ENCODE measurements around the gene DIDO1. TPM values are rescaled to one million over a fixed set of nuclear protein-coding genes. Genes with fewer than 3 reads are reported as not detected.

Gene DIDO1
- total RNA-seq, 4 donors from 2014 or later = 49.5 to 75.8 (median 66.5) TPM

- WGBS, 2 donors (ENCODE audit: low coverage in 1 of 2) = 74 to 90% methylated on average over 4 to 6 of the region's 23 CpGs
- H3K36me3 ChIP-seq = peaks cover 0 to 65% of the 10 kb centered on the region in 2 donors
- H3K4me1 ChIP-seq = peaks cover 0 to 17% (median 0%) of the 10 kb centered on the region in 3 donors
- H3K9me3 ChIP-seq = no peaks in the 10 kb centered on the region
- no peak overlapping the region for H3K27ac ChIP-seq
- no peaks in the 10 kb centered on the region for H3K27me3 ChIP-seq
- no peak for TF ChIP-seq CTCF (IDR thresholded peaks at IDR 0.05)
- no peak for TF ChIP-seq POLR2AphosphoS5 (IDR thresholded peaks at IDR 0.05)
- TF ChIP-seq POLR2A (IDR thresholded peaks at IDR 0.05) = no peak
- TF ChIP-seq EP300 (IDR thresholded peaks at IDR 0.05) = no peak
- H3K4me3 ChIP-seq = no peak overlapping the region
- no peak for ATAC-seq
These were observed 40.2 kb downstream of the DIDO1 start for GRCh38 chr20:62885896-62886708.

GRCh38 chr20:62885046-62885895 is 41.0 kb downstream of the DIDO1 start:
- no peak overlapping the region for H3K27ac ChIP-seq
- 78 to 82% methylated on average over 11 to 14 of the region's 20 CpGs for WGBS, 2 donors (ENCODE audit: low coverage in 1 of 2)
- H3K4me3 ChIP-seq = no peak overlapping the region
- H3K9me3 ChIP-seq = no peaks in the 10 kb centered on the region
- TF ChIP-seq EP300 (IDR thresholded peaks at IDR 0.05) = no peak
- no peak for TF ChIP-seq POLR2AphosphoS5 (IDR thresholded peaks at IDR 0.05)
- no peak for TF ChIP-seq CTCF (IDR thresholded peaks at IDR 0.05)
- no peak for TF ChIP-seq POLR2A (IDR thresholded peaks at IDR 0.05)
- peaks cover 0 to 65% of the 10 kb centered on the region in 2 donors for H3K36me3 ChIP-seq
- H3K4me1 ChIP-seq = peaks cover 0 to 17% (median 0%) of the 10 kb centered on the region in 3 donors
- no peaks in the 10 kb centered on the region for H3K27me3 ChIP-seq
- no peak for ATAC-seq

- Histone ChIP-seq H3K36me3 (peaks cover 0 to 65% of the 10 kb centered on the region in 2 donors), H3K9me3 (no peaks in the 10 kb centered on the region), H3K4me1 (peaks cover 0 to 17% (median 0%) of the 10 kb centered on the region in 3 donors), H3K4me3 (no peak overlapping the region), H3K27me3 (no peaks in the 10 kb centered on the region), H3K27ac (no peak overlapping the region)
- TF ChIP-seq CTCF (IDR thresholded peaks at IDR 0.05) (no peak), POLR2AphosphoS5 (IDR thresholded peaks at IDR 0.05) (no peak), EP300 (IDR thresholded peaks at IDR 0.05) (no peak), POLR2A (IDR thresholded peaks at IDR 0.05) (no peak)
- 40 to 70% methylated on average over 4 to 5 of the region's 8 CpGs for WGBS, 2 donors (ENCODE audit: low coverage in 1 of 2)
- no peak for ATAC-seq
These were observed 41.7 kb downstream of the DIDO1 start for GRCh38 chr20:62884556-62884955.

- H3K9me3 ChIP-seq = no peaks in the 10 kb centered on the region
- H3K4me1 ChIP-seq = peaks cover 0 to 13% (median under 1%) of the 10 kb centered on the region in 3 donors
- ATAC-seq = no peak
- peaks cover 0 to 53% of the 10 kb centered on the region in 2 donors for H3K36me3 ChIP-seq
- 80 to 100% methylated on average over 1 to 5 of the region's 15 CpGs for WGBS, 2 donors (ENCODE audit: low coverage in 1 of 2)
- no peak for TF ChIP-seq POLR2A (IDR thresholded peaks at IDR 0.05)
- TF ChIP-seq CTCF (IDR thresholded peaks at IDR 0.05) = no peak
- no peak for TF ChIP-seq POLR2AphosphoS5 (IDR thresholded peaks at IDR 0.05)
- no peak for TF ChIP-seq EP300 (IDR thresholded peaks at IDR 0.05)
- no peak overlapping the region for H3K4me3 ChIP-seq
- H3K27ac ChIP-seq = no peak overlapping the region
- H3K27me3 ChIP-seq = no peaks in the 10 kb centered on the region
These were observed 43.9 kb downstream of the DIDO1 start for GRCh38 chr20:62882426-62882825.
